DMS153 treated with DMSO at 0.1 percent for 48 hours (cell line): ENCODE results near the gene MAFF.
A peak's percentile ranks its signal among the peaks of the same experiment; 100 is the strongest.
"Not testable (repeated sequence)": the region's sequence is repeated elsewhere in the genome, so short reads cannot be mapped to it uniquely, and the experiment has no call there.

Experiments
- DNase-seq: peaks from one replicate; lab custom pipeline; 2025; ENCODE audit not compliant: unreplicated experiment; lab: John Stamatoyannopoulos, UW

Gene MAFF

DNA sequence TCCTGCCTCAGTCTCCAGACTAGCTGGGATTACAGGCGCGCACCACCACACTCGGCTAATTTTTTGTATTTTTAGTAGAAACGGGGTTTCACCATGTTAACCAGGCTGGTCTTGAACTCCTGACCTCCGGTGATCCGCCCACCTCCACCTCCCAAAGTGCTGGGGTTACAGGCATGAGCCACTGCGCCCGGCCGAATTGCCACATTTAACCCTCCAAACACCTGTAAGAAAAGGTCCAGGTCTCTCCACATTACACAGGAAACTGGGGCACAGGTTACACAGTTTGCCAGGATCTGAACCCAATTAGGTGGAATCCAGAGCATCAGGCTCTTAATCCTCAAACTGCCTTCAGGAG is 24.2 kb upstream of the MAFF start:
- DNase-seq = not testable (repeated sequence)

DNA sequence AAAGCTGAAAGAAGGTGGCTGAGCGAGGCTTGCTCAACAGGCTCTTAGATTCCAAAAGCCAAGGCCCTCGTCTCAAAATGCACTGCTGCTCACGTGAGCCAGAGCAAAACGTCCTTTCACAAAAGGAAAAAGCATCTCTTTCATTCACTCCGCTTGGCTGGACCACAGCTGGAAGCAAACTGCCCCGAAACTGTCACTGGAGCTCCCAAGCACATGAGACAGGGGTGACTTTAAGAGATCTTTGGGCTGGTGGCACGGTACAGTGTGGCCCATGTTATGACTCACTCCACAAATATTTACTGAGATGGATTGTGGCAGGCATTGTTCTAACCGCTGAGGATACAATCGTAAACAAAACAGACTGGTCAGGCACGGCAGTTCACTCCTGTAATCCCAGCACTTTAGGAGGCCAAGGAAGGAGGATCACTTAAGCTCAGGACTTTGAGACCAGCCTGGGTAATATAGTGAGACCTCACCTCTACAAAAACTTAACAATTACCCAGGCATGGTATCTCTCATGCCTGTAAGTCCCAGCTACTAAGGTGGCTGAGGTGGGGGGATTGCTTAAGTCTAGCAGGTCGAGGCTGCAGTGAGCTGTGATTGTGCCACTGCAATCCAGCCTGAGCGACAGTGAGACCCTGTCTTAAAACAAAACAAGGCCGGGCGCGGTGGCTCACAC is 23.7 kb upstream of the MAFF start:
- DNase-seq = peak; percentile 71

DNA sequence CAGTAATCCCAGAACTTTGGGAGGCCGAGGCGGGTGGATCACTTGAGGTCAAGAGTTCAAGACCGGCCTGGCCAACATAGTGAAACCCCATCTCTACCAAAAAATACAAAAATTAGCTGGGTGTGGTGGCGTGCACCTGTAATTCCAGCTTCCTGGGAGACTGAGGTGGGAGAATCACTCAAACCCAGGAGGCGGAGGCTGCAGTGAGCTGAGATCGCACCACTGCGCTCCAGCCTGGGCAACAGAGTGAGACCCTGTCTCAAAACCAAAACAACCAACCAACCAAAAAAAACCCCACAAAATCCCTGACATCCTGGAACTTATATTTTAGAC is 23.2 kb upstream of the MAFF start:
- not testable (repeated sequence) for DNase-seq

- DNase-seq = no peak
Observed at GRCh38 chr22:38180841-38181452, 20.8 kb upstream of the MAFF start.

- DNase-seq = peak; percentile 99
Observed at GRCh38 chr22:38181453-38182200, 20.2 kb upstream of the MAFF start, which contains the start of gene PLA2G6. PLA2G6 (minus strand) TSS chr22:38181830; CDS start chr22:38169426, 12,404 bp downstream.

- DNase-seq = no peak
Observed at GRCh38 chr22:38184788-38185187, 17.0 kb upstream of the MAFF start.

GRCh38 chr22:38186429-38186828 is 15.4 kb upstream of the MAFF start:
- DNase-seq = no peak

GRCh38 chr22:38187413-38188212 is 14.2 kb upstream of the MAFF start:
- DNase-seq = peak; percentile 44

DNA sequence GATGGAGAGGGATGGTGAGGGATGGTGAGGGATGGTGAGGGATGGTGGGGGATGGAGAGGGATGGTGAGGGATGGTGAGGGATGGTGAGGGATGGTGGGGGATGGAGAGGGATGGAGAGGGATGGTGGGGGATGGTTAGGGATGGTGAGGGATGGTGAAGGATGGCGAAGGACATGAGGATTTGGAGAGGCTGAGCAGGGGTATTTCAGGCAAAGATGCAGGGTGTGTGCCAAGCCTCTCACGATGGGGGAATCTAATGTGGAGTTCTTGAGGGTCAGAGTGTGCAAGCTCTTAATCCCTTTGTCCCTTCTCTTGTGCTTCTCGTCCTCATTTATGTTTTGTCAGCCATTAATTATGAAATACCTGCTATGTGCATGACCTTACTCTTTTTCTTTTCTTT is 12.7 kb upstream of the MAFF start:
- no peak for DNase-seq

GRCh38 chr22:38190581-38190980 is 11.2 kb upstream of the MAFF start:
- no peak for DNase-seq

DNA sequence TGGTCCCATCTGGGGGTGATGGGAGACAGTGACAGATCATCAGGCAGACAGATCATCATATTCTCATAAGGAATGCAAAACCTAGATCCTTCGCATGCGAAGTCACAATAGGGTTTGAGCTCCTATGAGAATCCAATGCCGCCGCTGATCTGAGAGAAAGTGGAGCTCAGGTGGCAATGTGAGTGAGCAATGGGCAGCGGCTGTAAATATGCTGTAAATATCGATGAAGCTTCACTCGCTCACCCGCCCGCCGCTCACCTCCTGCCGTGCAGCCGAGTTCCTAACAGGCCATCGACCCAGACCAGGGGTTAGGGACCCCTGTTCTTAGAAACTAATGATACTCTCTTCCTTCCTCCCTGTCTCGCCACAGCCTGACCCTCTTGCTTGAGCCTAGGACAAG is 10.7 kb upstream of the MAFF start:
- DNase-seq = no peak

- DNase-seq = no peak
Observed at GRCh38 chr22:38191731-38192474, 9.9 kb upstream of the MAFF start.

GRCh38 chr22:38192475-38192863 is 9.3 kb upstream of the MAFF start:
- no peak for DNase-seq

DNA sequence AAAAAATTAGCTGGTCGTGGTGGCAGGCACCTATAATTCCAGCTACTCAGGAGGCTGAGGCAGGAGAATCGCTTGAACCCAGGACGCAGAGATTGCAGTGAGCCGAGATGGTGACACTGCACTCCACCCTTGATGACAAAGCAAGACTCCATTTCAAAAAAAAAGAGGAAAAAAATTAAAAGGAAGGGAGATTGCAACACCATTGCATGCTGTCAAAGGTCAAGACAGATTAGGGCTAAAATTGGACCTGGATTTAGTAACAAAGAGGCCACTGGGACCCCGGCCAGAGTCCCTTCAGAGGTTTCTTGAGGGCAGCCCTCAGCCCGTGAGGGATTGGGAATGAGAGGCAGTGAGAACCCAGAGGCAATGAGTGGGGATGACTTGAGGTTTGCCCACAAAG is 8.2 kb upstream of the MAFF start:
- no peak for DNase-seq

DNA sequence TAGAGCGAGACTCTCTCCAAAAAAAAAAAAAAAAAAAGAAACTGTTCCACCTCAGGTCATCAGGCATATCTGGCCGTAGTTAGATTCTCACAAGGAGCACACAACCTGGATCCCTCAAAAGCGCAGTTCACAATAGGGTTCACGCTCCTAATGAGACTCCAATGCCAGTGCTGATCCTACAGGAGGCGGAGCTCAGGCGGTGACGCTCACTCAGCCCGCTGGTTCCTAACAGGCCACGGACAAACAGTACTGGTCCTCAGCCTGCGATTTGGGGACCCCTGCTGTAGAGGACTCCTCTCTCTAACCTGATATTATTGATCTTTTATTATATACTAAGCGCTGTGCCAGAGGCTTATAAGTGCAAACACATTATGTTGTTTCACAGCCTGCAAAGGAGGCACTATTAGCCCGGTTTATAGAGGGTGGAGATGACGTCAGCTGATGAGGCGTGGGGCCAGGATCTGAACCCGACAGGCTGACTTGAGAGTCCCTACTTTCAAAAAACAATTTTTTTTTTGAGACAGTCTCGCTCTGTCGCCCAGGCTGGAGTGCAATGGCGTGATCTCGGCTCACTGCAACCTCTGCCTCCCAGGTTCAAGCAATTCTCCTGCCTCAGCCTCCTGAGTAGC is 4.9 kb upstream of the MAFF start:
- peak; percentile 9 for DNase-seq

DNA sequence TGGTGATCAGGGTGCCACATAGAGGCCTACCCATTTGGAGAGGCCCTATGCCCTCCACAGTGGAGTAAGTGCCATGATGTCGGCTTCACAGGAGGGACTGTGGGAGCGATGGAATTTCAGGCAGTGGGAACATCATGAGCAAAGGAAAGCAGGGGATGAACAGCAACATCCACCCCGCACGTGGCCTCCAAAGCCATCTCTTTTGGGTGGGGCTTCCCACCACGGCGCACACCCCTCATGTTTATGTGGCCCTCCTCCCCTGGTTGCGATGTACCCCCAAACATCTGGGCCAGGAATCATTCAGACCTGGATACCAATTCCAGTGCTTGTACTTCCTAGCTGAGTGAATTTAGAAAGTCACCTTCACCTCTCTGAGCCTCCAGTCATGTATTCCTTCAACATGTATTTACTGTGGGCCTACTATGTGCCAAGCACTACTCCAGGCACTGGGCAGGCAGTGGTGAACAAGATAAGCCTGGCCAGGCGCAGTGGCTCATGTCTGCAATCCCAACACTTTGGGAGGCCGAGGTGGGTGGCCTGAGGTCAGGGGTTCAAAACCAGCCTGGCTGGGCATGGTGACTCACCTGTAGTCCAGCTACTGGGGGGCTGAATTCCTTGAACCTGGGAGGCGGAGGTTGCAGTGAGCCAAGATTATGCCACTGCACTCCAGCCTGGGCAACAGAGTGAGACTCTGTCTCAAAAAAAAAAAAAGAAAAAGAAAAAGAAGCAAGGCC is 1.8 kb upstream of the MAFF start:
- DNase-seq = no peak

- DNase-seq = no peak
Observed at GRCh38 chr22:38201371-38201710, 453 bp upstream of the MAFF start.

GRCh38 chr22:38202437-38203089 is 769 bp downstream of the MAFF start:
- DNase-seq = no peak

DNA sequence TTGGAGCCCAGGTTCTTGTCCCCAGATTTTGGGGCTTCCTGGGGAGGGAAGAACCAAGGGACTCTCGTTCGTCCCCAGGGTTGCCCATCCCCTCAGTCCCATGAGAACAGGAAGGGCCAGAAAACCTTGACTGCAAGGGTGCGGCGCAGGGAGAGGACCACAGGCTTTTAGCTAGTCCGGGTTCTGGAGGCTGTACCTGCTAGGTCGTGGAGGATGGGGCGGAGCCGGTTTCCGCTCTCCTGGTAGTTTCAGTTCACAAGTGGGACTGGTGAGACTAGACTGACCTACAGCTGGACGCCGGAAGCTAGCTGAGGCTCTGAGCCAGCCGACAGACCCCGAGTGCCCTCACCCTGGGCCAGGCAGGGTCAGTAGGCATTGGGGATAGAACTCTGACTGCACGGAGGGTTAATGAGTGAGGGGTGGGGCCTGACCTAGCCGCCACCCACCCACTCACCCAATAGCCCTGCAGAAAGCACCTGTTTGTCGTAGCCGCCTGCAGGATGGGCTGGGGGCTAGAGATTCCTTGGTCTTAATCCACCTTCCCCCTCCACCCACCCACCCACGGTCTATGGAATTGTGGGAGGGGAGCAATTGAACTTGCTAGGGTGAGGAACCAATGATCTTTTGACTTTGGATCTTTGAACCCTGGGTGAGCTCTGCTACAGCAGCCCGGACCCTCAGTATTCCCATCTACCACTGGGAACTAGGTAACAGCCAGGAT is 1.5 kb downstream of the MAFF start:
- DNase-seq = peak; percentile 49
